Breast epithelium (tissue), 4 donors: ENCODE data around the gene ITGAL. TPM values are rescaled to one million over a fixed set of nuclear protein-coding genes. Genes with fewer than 3 reads are reported as not detected.

ENCODE experiments used
- DNase-seq, 2 donors: peaks; one replicate each; pipeline ENCODE4 v3.0.0-alpha.2; 2019; ENCODE audit warnings: low spot score in 2 of 2
- H3K27ac ChIP-seq, 2 donors: fragments of 200-600 bp; sonication (generic) in 1 of 2; one replicate each; pipeline ENCODE4 v1.5.1; 2016 to 2019; ENCODE audit warnings: mild to moderate bottlenecking in 1 of 2
- H3K27me3 ChIP-seq, 2 donors: fragments of 200-600 bp; sonication (generic) in 1 of 2; one replicate each; pipeline versions ENCODE4 v1.5.1 to v1.6.0; 2017 to 2019; ENCODE audit warnings: control low read depth in 1 of 2, mild to moderate bottlenecking in 1 of 2
- H3K36me3 ChIP-seq: fragments of 200-600 bp; one replicate; pipeline ENCODE4 v1.5.1; 2019
- H3K4me1 ChIP-seq, 2 donors: fragments of 200-600 bp; sonication (generic); one replicate each; pipeline ENCODE4 v1.5.1; 2016 to 2019; ENCODE audit warnings: control low read depth in 1 of 2
- H3K4me3 ChIP-seq, 3 donors: fragments of 200-600 bp; sonication (generic); 1 replicate in 2 of 3; 2 replicates in 1 of 3; pipeline ENCODE4 v1.5.1; 2016 to 2019; ENCODE audit warnings: mild to moderate bottlenecking in 3 of 3, moderate library complexity in 2 of 3
- H3K9me3 ChIP-seq, 2 donors: fragments of 200-600 bp; sonication (generic) in 1 of 2; one replicate each; pipeline ENCODE4 v1.5.1; 2016 to 2019; ENCODE audit warnings: control low read depth in 1 of 2
- CTCF ChIP-seq, 3 donors: fragments of 450-650 bp; IDR thresholded peaks; one replicate each; pipeline ENCODE4 v1.5.1; 2016 to 2017; ENCODE audit warnings: antibody characterized with exemption in 3 of 3, mild to moderate bottlenecking in 3 of 3, moderate library complexity in 3 of 3
- POLR2A ChIP-seq: fragments of 450-650 bp; IDR thresholded peaks from one replicate; pipeline ENCODE4 v1.6.1; 2016; ENCODE audit warnings: antibody characterized with exemption, mild to moderate bottlenecking, moderate library complexity
- POLR2AphosphoS5 ChIP-seq, 3 donors: sonication (generic); formaldehyde crosslinking; IDR thresholded peaks; one replicate each; pipeline ENCODE4 v1.6.1; 2017; ENCODE audit warnings: antibody characterized with exemption in 3 of 3
- intact Hi-C: fragments of 100-400 bp; cut with DNase I; formaldehyde crosslinking; loops from one replicate; pipeline ENCODE4 v1.15.1; 2023; ENCODE audit warnings: low total_unique reads
- total RNA-seq, 3 donors: library from RNA; depleted of rRNA; stranded (reverse); fragments of >200 nt; gene quantifications; one replicate each; pipeline ENCODE4 v1.1.0, GENCODE V29; 2016

Gene ITGAL
- 1 to 10 TPM; 2.3 to 5.7 (median 2.4) TPM for total RNA-seq

GRCh38 chr16:30472328-30472942, at the start of gene ITGAL:
Gene ITGAL (plus strand): TSS chr16:30472742. CDS start chr16:30472838, 96 bp downstream.
- H3K4me3 ChIP-seq = peak within 1 kb of the TSS in 2 of 3 donors; percentile 11 to 20
- no peaks in the 10 kb centered on the region for H3K4me1 ChIP-seq
- H3K36me3 ChIP-seq = no peaks in the 10 kb centered on the region
- no peak for TF ChIP-seq CTCF (IDR thresholded peaks at IDR 0.05)
- no peak for TF ChIP-seq POLR2A
- TF ChIP-seq POLR2AphosphoS5 (IDR thresholded peaks at IDR 0.05) = peak in 1 of 3 donors; percentile 24
- DNase-seq = peak in 1 of 2 donors; percentile 24
- H3K9me3 ChIP-seq = no peaks in the 10 kb centered on the region
- H3K27ac ChIP-seq = no peak within 1 kb of the TSS
- peaks cover 0 to 10% of the 10 kb centered on the region in 2 donors for H3K27me3 ChIP-seq
- intact Hi-C loops = no loop called here

- intact Hi-C loops = loop anchor here (10.0 kb wide), 1 partner anchor 97 kb away; the partner anchor contains the start of gene ZNF768
- no peak for DNase-seq
- Histone ChIP-seq H3K27ac (no peak overlapping the region), H3K4me1 (peaks cover 3 to 11% of the 10 kb centered on the region in 2 donors), H3K9me3 (no peaks in the 10 kb centered on the region), H3K36me3 (no peaks in the 10 kb centered on the region), H3K27me3 (no peaks in the 10 kb centered on the region), H3K4me3 (no peak overlapping the region)
- TF ChIP-seq POLR2AphosphoS5 (IDR thresholded peaks at IDR 0.05) = no peak
Observed at GRCh38 chr16:30428055-30428454, 44.5 kb upstream of the ITGAL start.

GRCh38 chr16:30429418-30429677, 43.2 kb upstream of the ITGAL start:
- Histone ChIP-seq H3K27ac (peak overlapping the region; percentile 79 to 87), H3K4me3 (peak overlapping the region; percentile 51 to 78 (median 75)), H3K27me3 (no peaks in the 10 kb centered on the region), H3K4me1 (peaks cover 3 to 11% of the 10 kb centered on the region in 2 donors), H3K9me3 (no peaks in the 10 kb centered on the region), H3K36me3 (no peaks in the 10 kb centered on the region)
- DNase-seq = no peak
- TF ChIP-seq POLR2A (no peak), CTCF (IDR thresholded peaks at IDR 0.05) (no peak), POLR2AphosphoS5 (IDR thresholded peaks at IDR 0.05) (no peak)
- intact Hi-C loops = loop anchor here (10.0 kb wide), 1 partner anchor 95 kb away; the partner anchor contains the start of gene ZNF768

GRCh38 chr16:30429678-30430427, 42.7 kb upstream of the ITGAL start, which contains the start of gene DCTPP1:
Gene DCTPP1 (minus strand): TSS chr16:30430030. CDS start chr16:30429980, 50 bp downstream.
- intact Hi-C loops = loop anchor here (10.0 kb wide), 1 partner anchor 95 kb away; the partner anchor contains the start of gene ZNF768
- Histone ChIP-seq H3K27ac (peak within 1 kb of the TSS; percentile 79 to 87), H3K27me3 (no peaks in the 10 kb centered on the region), H3K9me3 (no peaks in the 10 kb centered on the region), H3K36me3 (no peaks in the 10 kb centered on the region), H3K4me3 (peak within 1 kb of the TSS; percentile 51 to 78 (median 75)), H3K4me1 (peaks cover 3 to 11% of the 10 kb centered on the region in 2 donors)
- peak; percentile 94 to 98 for DNase-seq
- TF ChIP-seq POLR2A = no peak
- TF ChIP-seq CTCF (IDR thresholded peaks at IDR 0.05) = peak; percentile 80 to 96 (median 89)
- peak; percentile 78 to 86 (median 82) for TF ChIP-seq POLR2AphosphoS5 (IDR thresholded peaks at IDR 0.05)

DNA sequence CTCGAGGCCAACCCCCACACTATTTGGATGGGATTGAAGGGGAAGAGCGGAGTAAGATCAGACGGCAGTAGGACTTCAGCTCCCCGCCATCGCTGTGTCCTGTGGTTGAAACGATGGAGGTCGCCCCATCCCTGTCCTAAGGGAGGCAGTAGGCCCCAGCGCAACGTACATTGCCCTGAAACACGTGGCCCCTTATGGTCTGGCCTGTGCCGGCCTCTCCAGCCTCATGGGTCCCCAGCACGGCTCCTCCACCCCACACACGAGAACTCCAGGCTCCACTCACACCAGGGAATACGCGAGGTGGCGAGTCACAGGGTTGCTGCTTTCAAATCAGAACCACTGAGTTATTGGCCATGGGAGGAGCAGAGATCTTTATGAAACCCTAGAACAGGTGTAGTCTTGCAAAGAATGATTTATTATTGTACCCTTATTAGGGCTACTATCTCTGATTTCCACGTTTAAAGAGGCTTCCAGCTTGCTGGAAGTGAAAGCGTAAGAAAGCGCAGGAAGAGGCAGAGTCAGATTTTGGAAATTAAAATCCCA, 42.0 kb upstream of the ITGAL start:
- H3K4me3 ChIP-seq = peak overlapping the region; percentile 51 to 78 (median 75)
- no peaks in the 10 kb centered on the region for H3K9me3 ChIP-seq
- no peak for TF ChIP-seq POLR2AphosphoS5 (IDR thresholded peaks at IDR 0.05)
- TF ChIP-seq CTCF (IDR thresholded peaks at IDR 0.05) = no peak
- TF ChIP-seq POLR2A = no peak
- H3K27me3 ChIP-seq = no peaks in the 10 kb centered on the region
- H3K4me1 ChIP-seq = peaks cover 3 to 11% of the 10 kb centered on the region in 2 donors
- H3K27ac ChIP-seq = peak overlapping the region; percentile 79 to 87
- no peaks in the 10 kb centered on the region for H3K36me3 ChIP-seq
- no peak for DNase-seq
- intact Hi-C loops = no loop called here
